ENCODE measurements around the gene PLOD3.
A peak's percentile ranks its signal among the peaks of the same experiment; 100 is the strongest.

PLOD3 gene

DNA sequence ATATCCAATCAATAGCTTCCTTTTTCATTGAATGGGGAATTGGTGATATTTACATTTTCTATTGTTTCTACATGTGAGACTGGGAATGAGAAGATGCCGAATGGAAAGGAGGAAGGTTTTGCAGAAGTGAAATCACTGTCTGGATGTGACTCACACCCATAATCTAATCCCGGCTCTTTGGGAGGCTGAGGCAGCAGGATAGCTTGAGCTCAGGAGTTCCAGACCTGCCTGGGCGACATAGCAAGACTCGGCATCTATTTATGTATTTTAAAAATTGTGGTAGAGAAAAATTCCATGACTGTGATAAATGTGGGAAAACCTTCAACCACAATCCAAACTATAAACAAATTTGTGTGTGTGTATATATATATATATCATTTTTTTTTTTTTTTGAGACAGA is 38.4 kb upstream of the PLOD3 start:
- TF ChIP-seq, protein P1, sequence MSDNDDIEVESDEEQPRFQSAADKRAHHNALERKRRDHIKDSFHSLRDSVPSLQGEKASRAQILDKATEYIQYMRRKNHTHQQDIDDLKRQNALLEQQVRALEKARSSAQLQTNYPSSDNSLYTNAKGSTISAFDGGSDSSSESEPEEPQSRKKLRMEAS (IDR thresholded peaks at IDR 0.05), result no peak
- TF ChIP-seq, protein P2, sequence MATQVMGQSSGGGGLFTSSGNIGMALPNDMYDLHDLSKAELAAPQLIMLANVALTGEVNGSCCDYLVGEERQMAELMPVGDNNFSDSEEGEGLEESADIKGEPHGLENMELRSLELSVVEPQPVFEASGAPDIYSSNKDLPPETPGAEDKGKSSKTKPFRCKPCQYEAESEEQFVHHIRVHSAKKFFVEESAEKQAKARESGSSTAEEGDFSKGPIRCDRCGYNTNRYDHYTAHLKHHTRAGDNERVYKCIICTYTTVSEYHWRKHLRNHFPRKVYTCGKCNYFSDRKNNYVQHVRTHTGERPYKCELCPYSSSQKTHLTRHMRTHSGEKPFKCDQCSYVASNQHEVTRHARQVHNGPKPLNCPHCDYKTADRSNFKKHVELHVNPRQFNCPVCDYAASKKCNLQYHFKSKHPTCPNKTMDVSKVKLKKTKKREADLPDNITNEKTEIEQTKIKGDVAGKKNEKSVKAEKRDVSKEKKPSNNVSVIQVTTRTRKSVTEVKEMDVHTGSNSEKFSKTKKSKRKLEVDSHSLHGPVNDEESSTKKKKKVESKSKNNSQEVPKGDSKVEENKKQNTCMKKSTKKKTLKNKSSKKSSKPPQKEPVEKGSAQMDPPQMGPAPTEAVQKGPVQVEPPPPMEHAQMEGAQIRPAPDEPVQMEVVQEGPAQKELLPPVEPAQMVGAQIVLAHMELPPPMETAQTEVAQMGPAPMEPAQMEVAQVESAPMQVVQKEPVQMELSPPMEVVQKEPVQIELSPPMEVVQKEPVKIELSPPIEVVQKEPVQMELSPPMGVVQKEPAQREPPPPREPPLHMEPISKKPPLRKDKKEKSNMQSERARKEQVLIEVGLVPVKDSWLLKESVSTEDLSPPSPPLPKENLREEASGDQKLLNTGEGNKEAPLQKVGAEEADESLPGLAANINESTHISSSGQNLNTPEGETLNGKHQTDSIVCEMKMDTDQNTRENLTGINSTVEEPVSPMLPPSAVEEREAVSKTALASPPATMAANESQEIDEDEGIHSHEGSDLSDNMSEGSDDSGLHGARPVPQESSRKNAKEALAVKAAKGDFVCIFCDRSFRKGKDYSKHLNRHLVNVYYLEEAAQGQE (IDR thresholded peaks at IDR 0.05; ENCODE audit: low read depth), result no peak
- TF ChIP-seq NFIC (IDR thresholded peaks at IDR 0.05), result no peak

DNA sequence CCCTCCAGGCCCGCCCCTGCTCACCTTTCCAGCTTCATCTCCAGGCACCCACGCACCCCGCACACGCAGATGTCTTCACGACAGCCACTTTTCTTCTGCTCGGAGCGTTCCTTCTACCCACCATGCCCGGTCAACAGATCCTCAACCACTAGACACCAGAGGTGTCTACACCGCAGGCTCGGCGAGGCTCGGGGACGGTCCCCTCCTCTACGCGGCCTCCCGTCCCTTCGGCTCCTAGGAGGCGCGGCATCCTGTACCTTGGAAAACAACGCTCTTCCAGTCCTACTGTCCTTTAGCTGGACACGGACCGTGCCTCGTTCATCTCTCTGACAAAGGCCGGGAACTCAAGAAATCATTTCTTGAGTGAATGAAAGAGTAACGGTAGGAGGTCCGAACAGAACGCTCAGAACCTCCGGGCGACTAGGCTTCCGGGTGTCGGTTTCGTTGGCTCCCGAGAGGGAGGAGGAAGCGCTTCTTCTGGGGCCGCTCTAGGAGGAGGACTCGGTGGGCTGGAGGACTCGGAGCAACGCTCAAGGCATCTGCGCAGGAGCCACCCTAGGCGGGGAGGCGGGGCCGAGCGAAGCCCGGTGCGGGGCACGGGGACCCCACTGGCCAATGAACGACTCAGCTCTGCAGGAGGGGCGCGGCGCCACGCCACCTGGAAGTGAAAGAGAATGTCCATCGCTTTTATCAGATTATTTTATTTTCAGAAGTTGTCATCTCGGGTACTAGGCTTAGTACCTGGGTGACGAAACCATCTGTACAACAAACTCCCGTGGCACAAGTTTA is 34.7 kb upstream of the PLOD3 start:
- TF ChIP-seq, protein P3, sequence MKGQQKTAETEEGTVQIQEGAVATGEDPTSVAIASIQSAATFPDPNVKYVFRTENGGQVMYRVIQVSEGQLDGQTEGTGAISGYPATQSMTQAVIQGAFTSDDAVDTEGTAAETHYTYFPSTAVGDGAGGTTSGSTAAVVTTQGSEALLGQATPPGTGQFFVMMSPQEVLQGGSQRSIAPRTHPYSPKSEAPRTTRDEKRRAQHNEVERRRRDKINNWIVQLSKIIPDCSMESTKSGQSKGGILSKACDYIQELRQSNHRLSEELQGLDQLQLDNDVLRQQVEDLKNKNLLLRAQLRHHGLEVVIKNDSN (IDR thresholded peaks at IDR 0.05), result peak; percentile 91
- TF ChIP-seq TEAD4 (IDR thresholded peaks at IDR 0.05) (0 out of 2 replicates have a peak, but pooled peaks have one; percentile 5), EP300 (IDR thresholded peaks at IDR 0.05; ENCODE audit: borderline replicate concordance) (no peak), YY1 (IDR thresholded peaks at IDR 0.05; ENCODE audit: low read depth) (0 out of 2 replicates have a peak, but pooled peaks have one; percentile 26), RAD21 (IDR thresholded peaks at IDR 0.05; ENCODE audit: low read depth) (no peak), FOXM1 (IDR thresholded peaks at IDR 0.05; ENCODE audit: borderline replicate concordance, low read depth) (no peak), ZBTB7A (IDR thresholded peaks at IDR 0.05; ENCODE audit: low read depth) (no peak), EGR1 (IDR thresholded peaks at IDR 0.05) (no peak), TCF12 (IDR thresholded peaks at IDR 0.05; ENCODE audit: low read depth) (no peak), TAF1 (IDR thresholded peaks at IDR 0.05; ENCODE audit: low read depth) (peak; percentile 77; the same call in 1 of the 2 replicates), NFIC (IDR thresholded peaks at IDR 0.05) (no peak), CREB1 (IDR thresholded peaks at IDR 0.05; ENCODE audit: low read depth) (no peak), CEBPB (IDR thresholded peaks at IDR 0.05) (0 out of 2 replicates have a peak, but pooled peaks have one; percentile 46)
- TF ChIP-seq, protein P1 (IDR thresholded peaks at IDR 0.05), result peak; percentile 69
- TF ChIP-seq, protein P2 (IDR thresholded peaks at IDR 0.05; ENCODE audit: low read depth), result no peak

DNA sequence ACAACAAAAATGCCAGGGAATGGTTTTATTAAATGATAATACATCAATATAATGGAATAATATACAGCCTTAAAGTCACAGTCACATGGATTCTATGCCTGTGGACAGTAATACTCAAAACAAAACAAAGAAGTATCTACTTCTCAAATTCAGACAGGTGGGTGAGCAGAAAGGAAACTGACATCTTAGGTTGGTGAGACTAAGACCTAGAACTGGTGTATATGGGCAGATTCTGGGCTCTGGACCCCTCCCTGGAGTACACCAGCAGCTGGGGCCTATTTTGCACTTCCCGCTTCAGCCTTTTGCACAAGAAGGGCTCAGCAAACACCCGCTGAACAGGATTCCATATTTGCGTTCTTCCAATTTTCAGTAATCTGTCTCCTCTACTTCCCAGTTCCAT is 32.9 kb upstream of the PLOD3 start:
- TF ChIP-seq, protein P2 (IDR thresholded peaks at IDR 0.05; ENCODE audit: low read depth), result no peak
- no peak for TF ChIP-seq ZBTB7A (IDR thresholded peaks at IDR 0.05; ENCODE audit: low read depth)
- TF ChIP-seq TEAD4 (IDR thresholded peaks at IDR 0.05), result no peak
- TF ChIP-seq EGR1 (IDR thresholded peaks at IDR 0.05), result no peak
- TF ChIP-seq CEBPB (IDR thresholded peaks at IDR 0.05), result no peak
- TF ChIP-seq CREB1 (IDR thresholded peaks at IDR 0.05; ENCODE audit: low read depth), result no peak
- no peak for TF ChIP-seq EP300 (IDR thresholded peaks at IDR 0.05; ENCODE audit: borderline replicate concordance)
- no peak for TF ChIP-seq FOXM1 (IDR thresholded peaks at IDR 0.05; ENCODE audit: borderline replicate concordance, low read depth)
- TF ChIP-seq NFIC (IDR thresholded peaks at IDR 0.05), result no peak
- TF ChIP-seq YY1 (IDR thresholded peaks at IDR 0.05; ENCODE audit: low read depth), result no peak
- no peak for TF ChIP-seq RAD21 (IDR thresholded peaks at IDR 0.05; ENCODE audit: low read depth)
- no peak for TF ChIP-seq TAF1 (IDR thresholded peaks at IDR 0.05; ENCODE audit: low read depth)
- no peak for TF ChIP-seq TCF12 (IDR thresholded peaks at IDR 0.05; ENCODE audit: low read depth)
- TF ChIP-seq, protein P1 (IDR thresholded peaks at IDR 0.05), result no peak
- TF ChIP-seq, protein P3 (IDR thresholded peaks at IDR 0.05), result no peak

DNA sequence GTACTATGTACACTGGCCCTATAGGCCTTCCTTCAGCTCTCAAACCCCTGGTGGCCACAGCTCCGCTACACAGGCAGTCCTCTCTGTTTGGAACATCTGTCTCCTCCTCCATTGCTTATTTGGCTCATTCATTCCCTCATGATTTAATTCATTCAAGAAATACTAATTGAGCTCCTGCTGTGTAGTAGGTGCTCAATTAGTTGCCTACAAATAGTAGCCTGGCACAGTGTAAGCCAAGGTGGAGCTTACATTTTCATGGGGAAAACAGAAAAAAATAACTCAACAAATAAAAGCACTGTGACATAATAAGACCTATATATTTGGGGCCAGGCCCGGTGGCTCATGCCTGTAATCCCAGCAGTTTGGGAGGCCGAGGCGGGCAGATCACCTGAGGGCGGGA is 30.9 kb upstream of the PLOD3 start:
- no peak for TF ChIP-seq TEAD4 (IDR thresholded peaks at IDR 0.05)
- no peak for TF ChIP-seq RAD21 (IDR thresholded peaks at IDR 0.05; ENCODE audit: low read depth)
- TF ChIP-seq EP300 (IDR thresholded peaks at IDR 0.05; ENCODE audit: borderline replicate concordance), result no peak
- TF ChIP-seq FOXM1 (IDR thresholded peaks at IDR 0.05; ENCODE audit: borderline replicate concordance, low read depth), result no peak
- no peak for TF ChIP-seq NFIC (IDR thresholded peaks at IDR 0.05)
